Mammary epithelial cell (primary cell): ENCODE measurements around the gene DOK6.
A peak's percentile ranks its signal among the peaks of the same experiment; 100 is the strongest.

ENCODE experiments used
- EZH2 ChIP-seq: IDR thresholded peaks from 2 replicates; pipeline ENCODE4 v1.6.1; 2012; ENCODE audit warnings: low read length, inconsistent platforms, borderline replicate concordance
- TF ChIP-seq, protein P1 (sequence below), 2 donors: IDR thresholded peaks in 1 of 2; conservative IDR thresholded peaks in 1 of 2; 2 replicates each; pipeline ENCODE4 v1.5.1; 2011 to 2012; ENCODE audit warnings: inconsistent platforms in 2 of 2, low read length in 2 of 2, mild to moderate bottlenecking in 2 of 2, control low read depth in 1 of 2, low read depth in 1 of 2; ENCODE audit not compliant: insufficient read depth in 1 of 2; ENCODE audit errors: extremely low read depth in 1 of 2

DNA sequence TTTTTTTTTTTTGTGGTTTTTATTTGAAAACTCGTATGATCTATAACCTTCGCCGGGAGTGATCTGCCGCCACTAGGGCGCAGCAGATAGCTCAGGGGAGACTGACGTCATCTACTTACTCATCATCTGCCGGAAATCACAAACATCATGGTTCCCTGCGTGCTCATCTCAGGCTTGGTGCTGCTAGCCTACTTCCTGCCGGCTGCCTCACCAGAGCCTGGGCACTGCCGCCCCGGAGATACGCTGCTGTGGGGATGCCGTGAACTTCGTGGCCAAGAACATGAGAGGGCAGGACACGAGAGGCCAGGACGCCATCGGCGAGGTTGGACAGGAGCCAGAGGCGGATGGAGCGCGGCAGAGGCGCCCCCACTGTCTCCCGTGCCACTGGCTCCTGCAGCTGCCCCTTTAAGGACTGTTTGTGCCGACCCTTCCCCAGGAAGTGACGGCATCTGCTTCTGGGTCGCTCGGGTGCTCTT is 68.8 kb downstream of the DOK6 start:
- TF ChIP-seq, protein P1, sequence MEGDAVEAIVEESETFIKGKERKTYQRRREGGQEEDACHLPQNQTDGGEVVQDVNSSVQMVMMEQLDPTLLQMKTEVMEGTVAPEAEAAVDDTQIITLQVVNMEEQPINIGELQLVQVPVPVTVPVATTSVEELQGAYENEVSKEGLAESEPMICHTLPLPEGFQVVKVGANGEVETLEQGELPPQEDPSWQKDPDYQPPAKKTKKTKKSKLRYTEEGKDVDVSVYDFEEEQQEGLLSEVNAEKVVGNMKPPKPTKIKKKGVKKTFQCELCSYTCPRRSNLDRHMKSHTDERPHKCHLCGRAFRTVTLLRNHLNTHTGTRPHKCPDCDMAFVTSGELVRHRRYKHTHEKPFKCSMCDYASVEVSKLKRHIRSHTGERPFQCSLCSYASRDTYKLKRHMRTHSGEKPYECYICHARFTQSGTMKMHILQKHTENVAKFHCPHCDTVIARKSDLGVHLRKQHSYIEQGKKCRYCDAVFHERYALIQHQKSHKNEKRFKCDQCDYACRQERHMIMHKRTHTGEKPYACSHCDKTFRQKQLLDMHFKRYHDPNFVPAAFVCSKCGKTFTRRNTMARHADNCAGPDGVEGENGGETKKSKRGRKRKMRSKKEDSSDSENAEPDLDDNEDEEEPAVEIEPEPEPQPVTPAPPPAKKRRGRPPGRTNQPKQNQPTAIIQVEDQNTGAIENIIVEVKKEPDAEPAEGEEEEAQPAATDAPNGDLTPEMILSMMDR (conservative IDR thresholded peaks at IDR 0.05 in 1 of 2, IDR thresholded peaks at IDR 0.05 in 1 of 2; ENCODE audit: extremely low read depth in 1 of 2, insufficient read depth in 1 of 2, low read depth in 1 of 2, low read length in 2 of 2) = peak; percentile 10 to 11
- TF ChIP-seq EZH2 = no peak
